Measurements from ENCODE around the gene TNS3.
A peak's percentile ranks its signal among the peaks of the same experiment; 100 is the strongest.
"Not testable (repeated sequence)": the region's sequence is repeated elsewhere in the genome, so short reads cannot be mapped to it uniquely, and the experiment has no call there.

Gene TNS3

GRCh38 chr7:47262160-47262559 is 319.8 kb downstream of the TNS3 start:
- not testable (repeated sequence) for DNase-seq (ENCODE audit: low read depth in 2 of 2)

GRCh38 chr7:47260270-47260669 is 321.6 kb downstream of the TNS3 start:
- no peak for DNase-seq (ENCODE audit: low read depth in 2 of 2)

DNA sequence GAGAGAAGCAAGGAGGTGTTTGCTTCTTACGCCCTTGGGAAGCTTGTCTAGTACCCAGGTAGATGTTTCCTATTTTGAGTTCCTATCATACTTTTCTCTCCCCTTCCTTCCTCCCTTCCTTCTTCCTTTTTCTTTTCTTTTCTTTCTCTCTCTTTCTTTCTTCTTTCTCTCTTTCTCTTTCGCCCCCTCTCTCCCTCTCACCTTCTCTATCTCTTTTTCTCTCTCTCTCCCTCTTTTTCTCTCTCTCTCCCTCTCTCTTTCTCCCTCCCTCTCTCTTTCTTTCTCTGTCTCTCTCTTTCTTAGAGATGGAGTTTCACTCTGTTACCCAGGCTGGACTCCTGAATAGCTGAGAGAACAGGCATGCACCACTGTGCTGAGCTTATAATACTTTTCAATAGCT is 322.2 kb downstream of the TNS3 start:
- DNase-seq (ENCODE audit: low read depth in 2 of 2) = no peak

DNA sequence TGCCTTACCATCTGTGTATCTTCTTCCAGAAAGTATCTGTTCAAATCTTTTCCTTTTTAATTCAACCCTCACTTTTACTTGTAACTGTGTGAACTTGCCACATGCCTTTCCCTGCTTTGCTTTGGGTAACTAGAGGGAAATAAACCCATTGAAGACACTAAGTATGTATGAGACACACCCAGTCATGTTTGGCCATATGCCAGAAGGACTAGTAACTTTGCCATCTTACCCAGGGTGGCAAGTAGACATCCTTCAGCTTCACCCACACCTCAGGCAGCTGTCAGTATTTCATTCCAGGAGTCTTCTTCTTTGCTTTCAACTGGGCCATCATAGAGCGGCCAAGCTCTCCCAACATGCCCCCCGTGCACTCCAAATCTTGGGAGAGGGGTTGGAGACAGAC is 323.1 kb downstream of the TNS3 start:
- DNase-seq (ENCODE audit: low read depth in 2 of 2) = no peak

- no peak for DNase-seq (ENCODE audit: low read depth in 2 of 2)
Measured at GRCh38 chr7:47256016-47256415, 325.9 kb downstream of the TNS3 start.

GRCh38 chr7:47255441-47255840 is 326.5 kb downstream of the TNS3 start:
- DNase-seq (ENCODE audit: low read depth in 2 of 2) = no peak

DNA sequence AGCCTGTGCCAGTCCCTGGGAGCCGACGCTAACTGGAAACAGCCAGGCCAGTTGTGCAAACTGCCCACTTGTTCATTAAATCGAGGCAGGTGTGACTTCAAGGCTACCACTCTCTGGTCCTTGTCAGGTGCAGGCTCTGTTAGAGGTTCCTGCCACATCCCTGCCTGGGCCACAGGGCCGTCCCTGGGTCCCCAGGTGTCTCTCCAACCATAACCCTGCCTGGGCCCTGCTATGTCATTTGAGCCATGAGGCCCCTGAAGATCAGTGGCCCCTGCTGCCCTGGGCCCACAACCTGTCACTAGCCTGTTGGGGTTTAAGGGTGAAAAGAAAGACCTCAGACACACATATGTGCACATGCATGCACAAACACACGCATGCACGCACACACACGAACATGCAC is 326.9 kb downstream of the TNS3 start:
- DNase-seq (ENCODE audit: low read depth in 2 of 2) = no peak

- DNase-seq (ENCODE audit: low read depth in 2 of 2) = peak in 1 of 2 donors; percentile 21
Measured at GRCh38 chr7:47254081-47254977, 327.6 kb downstream of the TNS3 start.

DNA sequence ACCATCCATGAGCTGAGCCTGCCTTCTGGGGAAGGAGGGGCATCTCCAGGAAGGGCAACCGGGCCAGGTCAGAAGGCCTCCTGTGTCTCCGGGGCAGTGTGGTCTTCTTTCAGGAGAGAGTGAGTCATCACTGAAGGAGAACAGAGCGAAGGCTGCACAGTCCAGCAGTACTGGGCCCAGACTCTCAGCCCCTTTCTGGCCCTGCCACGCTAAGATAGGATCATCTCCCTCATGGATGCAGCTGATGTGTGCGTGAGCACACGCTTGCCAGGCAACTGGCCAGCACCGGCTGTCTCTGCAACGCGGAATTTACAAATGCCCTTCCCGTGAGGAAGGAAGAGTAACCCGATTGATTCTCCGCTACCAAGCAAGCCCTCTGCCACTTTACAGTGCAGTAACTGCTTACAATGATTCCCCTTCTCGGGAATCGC is 328.2 kb downstream of the TNS3 start:
- no peak for DNase-seq (ENCODE audit: low read depth in 2 of 2)

GRCh38 chr7:47252675-47253074 is 329.2 kb downstream of the TNS3 start:
- DNase-seq (ENCODE audit: low read depth in 2 of 2) = no peak

DNA sequence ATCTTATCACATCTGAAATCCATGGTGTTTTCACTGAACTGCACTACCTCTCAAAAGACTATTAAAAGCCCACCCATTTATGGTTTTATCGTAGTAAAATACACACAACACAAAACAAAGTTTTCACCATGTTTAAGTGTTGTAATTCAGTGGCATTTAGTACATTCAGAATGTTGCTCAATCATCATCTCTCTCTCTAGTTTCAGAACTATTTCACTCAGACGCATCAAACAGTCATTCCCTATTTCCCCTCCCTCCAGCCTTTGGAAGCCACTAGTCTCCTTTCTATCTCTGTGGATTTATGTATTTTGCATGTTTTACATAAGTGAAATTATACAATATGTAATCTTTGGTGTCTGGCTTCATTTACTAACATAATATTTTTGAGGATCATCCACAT is 332.6 kb downstream of the TNS3 start:
- no peak for DNase-seq (ENCODE audit: low read depth in 2 of 2)

DNA sequence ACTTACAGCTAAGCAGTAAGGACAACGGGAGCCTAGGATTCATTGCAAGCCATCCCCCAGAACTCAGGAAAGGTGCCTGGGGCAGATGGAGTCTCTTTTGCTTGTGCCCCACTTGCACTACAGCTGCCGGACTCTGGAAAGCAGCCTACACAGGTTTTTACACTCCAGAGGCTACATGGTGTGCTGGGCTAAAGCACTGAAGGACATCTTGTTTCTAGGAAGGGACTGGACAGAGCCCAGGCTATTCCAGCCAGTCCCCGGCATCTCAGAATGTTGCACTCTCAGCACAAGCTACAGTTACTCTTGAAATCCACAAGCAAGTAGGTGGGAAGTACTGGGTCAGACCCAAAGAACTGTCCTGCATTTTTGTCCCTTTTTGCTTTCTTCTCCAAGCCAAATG is 333.1 kb downstream of the TNS3 start:
- no peak for DNase-seq (ENCODE audit: low read depth in 2 of 2)

DNA sequence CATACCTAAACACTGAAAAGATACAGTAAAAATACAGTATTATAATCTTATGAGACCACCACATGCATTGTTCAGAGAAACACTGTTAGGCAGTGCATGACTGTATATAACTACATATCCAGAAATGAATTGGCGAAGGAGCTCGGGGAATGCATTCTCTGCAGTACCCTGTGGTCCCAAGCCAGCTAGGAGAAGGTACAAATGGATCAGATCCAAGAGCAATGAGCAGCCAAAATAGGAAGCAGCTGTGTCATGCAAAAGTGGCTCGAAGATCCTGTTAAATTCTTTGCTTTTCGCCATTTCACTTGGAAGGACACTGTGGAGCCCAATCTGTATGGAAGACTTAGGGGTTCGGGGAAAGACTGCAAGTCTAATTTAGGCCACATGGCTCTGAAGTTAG is 334.8 kb downstream of the TNS3 start:
- no peak for DNase-seq (ENCODE audit: low read depth in 2 of 2)

DNA sequence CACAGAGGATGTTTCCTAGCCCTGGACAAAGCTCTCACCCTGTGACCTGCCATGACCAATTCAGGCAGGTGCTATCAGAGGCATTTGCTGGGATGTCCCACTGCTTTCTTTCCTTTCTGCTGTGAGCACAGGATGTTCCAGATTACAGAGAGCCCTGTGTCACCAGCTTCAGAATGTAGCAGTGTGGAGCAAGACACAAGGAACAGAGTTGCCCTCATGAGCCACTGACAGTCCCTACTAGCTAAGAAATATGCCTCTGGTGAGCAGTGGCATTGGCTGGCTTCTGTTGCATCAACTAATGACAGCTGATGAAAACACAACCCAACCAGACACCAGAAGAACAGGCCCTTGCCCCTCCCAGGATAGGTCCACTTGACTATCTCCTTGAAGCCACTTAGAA is 337.2 kb downstream of the TNS3 start:
- DNase-seq (ENCODE audit: low read depth in 2 of 2) = no peak

GRCh38 chr7:47241112-47242065 is 340.5 kb downstream of the TNS3 start:
- DNase-seq (ENCODE audit: low read depth in 2 of 2) = no peak

- no peak for DNase-seq (ENCODE audit: low read depth in 2 of 2)
Measured at GRCh38 chr7:47239931-47240421, 341.9 kb downstream of the TNS3 start.

DNA sequence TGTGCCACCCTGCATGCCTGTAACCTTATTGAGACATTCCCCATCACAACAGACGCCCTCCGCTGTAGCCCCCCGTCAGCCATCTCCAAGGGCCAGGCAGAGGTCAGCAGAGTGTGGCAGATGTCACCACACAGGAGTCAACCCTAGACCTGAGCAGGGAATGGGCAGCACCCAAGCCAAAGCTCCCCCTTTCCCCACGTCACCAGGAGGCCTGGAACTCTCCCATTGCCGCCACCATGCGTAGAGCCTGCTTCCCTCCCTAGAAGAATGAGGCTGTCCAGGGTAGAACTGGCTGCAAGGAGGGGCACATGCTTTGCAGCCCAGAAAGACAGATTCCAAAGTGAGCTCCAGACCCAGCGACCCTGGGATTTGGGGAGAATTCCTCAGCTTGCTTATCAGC is 342.9 kb downstream of the TNS3 start:
- DNase-seq (ENCODE audit: low read depth in 2 of 2) = no peak

DNA sequence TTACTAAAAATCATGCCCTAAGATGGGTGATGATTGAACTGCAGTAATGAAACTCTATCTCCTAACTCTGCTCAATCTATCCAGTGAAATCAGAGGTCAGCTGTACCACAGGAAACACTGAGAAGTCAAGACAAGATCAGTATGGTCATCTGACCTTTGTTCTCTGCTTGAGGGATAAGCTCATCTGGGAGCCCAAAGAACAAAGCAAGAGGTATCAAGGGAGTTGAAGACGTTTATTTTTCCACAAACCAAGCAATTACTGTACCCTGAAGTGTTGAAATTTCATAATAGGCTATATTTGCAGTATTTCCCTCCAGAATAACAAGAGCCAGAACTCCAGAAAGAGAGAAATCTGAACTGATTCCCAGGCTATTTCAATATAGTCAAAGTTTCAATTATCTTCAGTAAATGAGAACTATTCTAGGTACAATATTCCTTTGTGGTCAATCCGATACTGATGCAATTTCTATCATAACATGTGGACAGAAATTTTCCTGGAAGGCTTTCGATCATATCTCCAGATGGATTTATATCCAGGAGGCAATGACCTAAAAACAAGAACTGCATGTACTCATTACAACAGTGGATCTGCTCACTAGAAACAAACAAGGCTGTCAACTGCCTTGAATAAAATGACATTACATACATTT is 345.3 kb downstream of the TNS3 start:
- DNase-seq (ENCODE audit: low read depth in 2 of 2) = no peak

DNA sequence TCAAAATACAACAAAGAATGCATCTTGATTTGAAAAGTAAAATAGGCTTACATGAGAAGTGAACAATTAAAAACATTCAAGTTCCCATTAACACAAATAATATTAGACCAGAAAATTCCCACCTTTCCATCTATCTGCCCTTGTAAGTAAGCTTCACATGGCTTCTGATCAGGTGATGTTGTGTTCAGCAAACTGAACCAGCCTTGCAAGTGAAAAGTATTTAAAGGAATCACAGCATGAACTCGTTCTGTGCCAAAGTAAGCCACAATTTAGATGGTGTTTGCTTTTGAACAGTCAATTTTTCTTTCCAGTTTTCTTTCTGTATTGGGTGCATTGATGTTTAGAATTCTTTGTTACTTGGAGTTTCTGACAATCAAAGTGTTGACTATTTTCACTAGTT is 347.9 kb downstream of the TNS3 start:
- DNase-seq (ENCODE audit: low read depth in 2 of 2) = no peak

GRCh38 chr7:47232751-47233412 is 349.0 kb downstream of the TNS3 start:
- no peak for DNase-seq (ENCODE audit: low read depth in 2 of 2)

DNA sequence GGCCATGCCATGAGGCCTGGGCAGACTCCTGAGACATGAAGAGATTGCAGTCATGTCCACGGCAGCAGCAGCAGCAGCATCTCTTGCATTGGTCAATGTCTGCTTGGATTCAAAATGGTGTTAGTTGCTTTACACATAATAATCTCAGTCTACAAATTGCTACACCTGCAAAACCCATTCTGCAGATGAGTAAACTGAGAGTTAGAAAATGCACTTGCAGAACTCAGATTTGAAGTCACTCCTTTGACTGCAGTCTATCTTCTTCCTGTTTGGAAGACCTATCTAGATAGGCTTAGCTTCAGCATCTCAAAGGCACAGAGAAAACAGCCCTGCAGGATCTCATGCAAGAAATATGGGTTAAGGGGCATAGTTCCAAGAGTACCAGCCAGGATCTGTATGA is 350.3 kb downstream of the TNS3 start:
- no peak for DNase-seq (ENCODE audit: low read depth in 2 of 2)

Measured in stimulated activated CD8-positive, alpha-beta memory T cell treated with anti-CD3 and anti-CD28 coated beads, Interleukin-2, amount 100 ng/mL, for 1 hour (primary cell).